ENCODE data around the gene SEC16A. TPM values are rescaled to one million over a fixed set of nuclear protein-coding genes. Genes with fewer than 3 reads are reported as not detected.

Gene SEC16A
- total and polyA plus RNA-seq, 4 donors: 21.7 to 96.1 (median 66.0) TPM

DNA sequence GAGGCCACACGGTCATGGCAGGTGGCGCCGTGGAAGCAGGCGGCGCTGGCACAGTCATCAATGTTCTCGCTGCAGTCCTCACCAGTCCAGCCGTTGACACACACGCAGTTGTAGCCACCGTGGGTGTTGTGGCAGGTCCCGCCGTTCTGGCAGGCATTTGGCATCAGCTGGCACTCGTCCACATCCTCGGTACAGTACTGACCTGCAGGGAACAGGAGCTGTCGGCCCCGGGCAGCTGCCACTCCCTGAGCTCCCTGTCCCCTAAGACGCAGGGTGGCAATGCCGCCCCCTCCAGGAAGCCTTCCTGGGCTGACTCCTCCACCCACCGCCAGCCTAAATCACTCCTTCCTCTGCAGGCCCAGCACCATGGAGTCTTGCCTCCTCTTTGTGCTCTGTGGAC, 35.8 kb upstream of the SEC16A start:
- Histone ChIP-seq H3K9ac (ENCODE audit: low read depth in 1 of 2, low read length in 2 of 2) (no peak overlapping the region), H3K9me3 (ENCODE audit: control insufficient read depth in 4 of 4, low read length in 3 of 4) (no peaks in the 10 kb centered on the region), H3K4me1 (ENCODE audit: control insufficient read depth in 4 of 4, insufficient read depth in 4 of 4, low read length in 3 of 4) (peaks cover 34 to 75% (median 55%) of the 10 kb centered on the region in 4 donors), H3K36me3 (ENCODE audit: control insufficient read depth in 4 of 4, insufficient read depth in 3 of 4, low read depth in 1 of 4, low read length in 3 of 4) (peaks cover 0 to 30% (median 15%) of the 10 kb centered on the region in 4 donors), H3K4me3 (ENCODE audit: low read depth in 1 of 3, low read length in 3 of 3) (no peak overlapping the region), H3K27ac (ENCODE audit: low read depth in 1 of 2, low read length in 2 of 2) (no peak overlapping the region), H3K27me3 (ENCODE audit: control insufficient read depth in 4 of 4, insufficient read depth in 4 of 4, low read length in 3 of 4) (no peaks in the 10 kb centered on the region)
- 48% methylated on average over 18 of the region's 18 CpGs for WGBS
- TF ChIP-seq JUND (IDR thresholded peaks at IDR 0.05) (no peak), NR2F2 (IDR thresholded peaks at IDR 0.05) (no peak)
- no peak for DNase-seq (ENCODE audit: low spot score)

DNA sequence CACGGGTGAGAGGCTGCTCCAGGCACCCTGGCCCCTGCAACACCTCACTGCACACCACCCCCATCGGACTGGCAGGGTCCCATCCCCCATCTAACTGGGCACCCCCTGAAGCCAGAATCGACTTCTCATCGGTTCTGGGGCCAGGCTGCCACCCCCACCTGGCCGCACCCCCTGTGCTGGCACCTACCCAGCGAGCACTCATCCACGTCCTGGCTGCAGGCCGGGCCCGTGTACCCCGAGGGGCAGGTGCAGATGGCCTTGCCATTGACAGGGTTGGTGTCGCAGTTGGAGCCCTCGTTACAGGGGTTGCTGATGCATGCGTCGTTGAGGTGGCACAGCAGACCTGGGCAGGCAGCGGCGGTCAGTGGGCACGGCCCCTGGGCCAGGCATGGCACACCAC, 35.1 kb upstream of the SEC16A start:
- Histone ChIP-seq H3K9me3 (ENCODE audit: control insufficient read depth in 4 of 4, low read length in 3 of 4) (no peaks in the 10 kb centered on the region), H3K4me1 (ENCODE audit: control insufficient read depth in 4 of 4, insufficient read depth in 4 of 4, low read length in 3 of 4) (peaks cover 33 to 69% (median 52%) of the 10 kb centered on the region in 4 donors), H3K36me3 (ENCODE audit: control insufficient read depth in 4 of 4, insufficient read depth in 3 of 4, low read depth in 1 of 4, low read length in 3 of 4) (peaks cover 0 to 35% (median 16%) of the 10 kb centered on the region in 4 donors), H3K4me3 (ENCODE audit: low read depth in 1 of 3, low read length in 3 of 3) (no peak overlapping the region), H3K27me3 (ENCODE audit: control insufficient read depth in 4 of 4, insufficient read depth in 4 of 4, low read length in 3 of 4) (no peaks in the 10 kb centered on the region), H3K27ac (ENCODE audit: low read depth in 1 of 2, low read length in 2 of 2) (no peak overlapping the region), H3K9ac (ENCODE audit: low read depth in 1 of 2, low read length in 2 of 2) (no peak overlapping the region)
- no peak for DNase-seq (ENCODE audit: low spot score)
- WGBS: 91% methylated on average over 17 of the region's 17 CpGs
- TF ChIP-seq HNF4G (IDR thresholded peaks at IDR 0.05) (no peak), HNF4A (conservative IDR thresholded peaks at IDR 0.05) (no peak), RAD21 (IDR thresholded peaks at IDR 0.05) (no peak), JUND (IDR thresholded peaks at IDR 0.05) (no peak), GABPA (IDR thresholded peaks at IDR 0.05 in 1 of 2, conservative IDR thresholded peaks at IDR 0.05 in 1 of 2) (no peak), FOXA1 (IDR thresholded peaks at IDR 0.05) (no peak), TAF1 (conservative IDR thresholded peaks at IDR 0.05) (no peak), SP1 (IDR thresholded peaks at IDR 0.05) (no peak), RXRA (IDR thresholded peaks at IDR 0.05) (no peak), FOXA2 (IDR thresholded peaks at IDR 0.05) (no peak), YY1 (IDR thresholded peaks at IDR 0.05) (no peak)
- TF ChIP-seq, protein P1, sequence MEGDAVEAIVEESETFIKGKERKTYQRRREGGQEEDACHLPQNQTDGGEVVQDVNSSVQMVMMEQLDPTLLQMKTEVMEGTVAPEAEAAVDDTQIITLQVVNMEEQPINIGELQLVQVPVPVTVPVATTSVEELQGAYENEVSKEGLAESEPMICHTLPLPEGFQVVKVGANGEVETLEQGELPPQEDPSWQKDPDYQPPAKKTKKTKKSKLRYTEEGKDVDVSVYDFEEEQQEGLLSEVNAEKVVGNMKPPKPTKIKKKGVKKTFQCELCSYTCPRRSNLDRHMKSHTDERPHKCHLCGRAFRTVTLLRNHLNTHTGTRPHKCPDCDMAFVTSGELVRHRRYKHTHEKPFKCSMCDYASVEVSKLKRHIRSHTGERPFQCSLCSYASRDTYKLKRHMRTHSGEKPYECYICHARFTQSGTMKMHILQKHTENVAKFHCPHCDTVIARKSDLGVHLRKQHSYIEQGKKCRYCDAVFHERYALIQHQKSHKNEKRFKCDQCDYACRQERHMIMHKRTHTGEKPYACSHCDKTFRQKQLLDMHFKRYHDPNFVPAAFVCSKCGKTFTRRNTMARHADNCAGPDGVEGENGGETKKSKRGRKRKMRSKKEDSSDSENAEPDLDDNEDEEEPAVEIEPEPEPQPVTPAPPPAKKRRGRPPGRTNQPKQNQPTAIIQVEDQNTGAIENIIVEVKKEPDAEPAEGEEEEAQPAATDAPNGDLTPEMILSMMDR (IDR thresholded peaks at IDR 0.05; ENCODE audit: low read depth, low read length, missing input control): no peak
- TF ChIP-seq, protein P2, sequence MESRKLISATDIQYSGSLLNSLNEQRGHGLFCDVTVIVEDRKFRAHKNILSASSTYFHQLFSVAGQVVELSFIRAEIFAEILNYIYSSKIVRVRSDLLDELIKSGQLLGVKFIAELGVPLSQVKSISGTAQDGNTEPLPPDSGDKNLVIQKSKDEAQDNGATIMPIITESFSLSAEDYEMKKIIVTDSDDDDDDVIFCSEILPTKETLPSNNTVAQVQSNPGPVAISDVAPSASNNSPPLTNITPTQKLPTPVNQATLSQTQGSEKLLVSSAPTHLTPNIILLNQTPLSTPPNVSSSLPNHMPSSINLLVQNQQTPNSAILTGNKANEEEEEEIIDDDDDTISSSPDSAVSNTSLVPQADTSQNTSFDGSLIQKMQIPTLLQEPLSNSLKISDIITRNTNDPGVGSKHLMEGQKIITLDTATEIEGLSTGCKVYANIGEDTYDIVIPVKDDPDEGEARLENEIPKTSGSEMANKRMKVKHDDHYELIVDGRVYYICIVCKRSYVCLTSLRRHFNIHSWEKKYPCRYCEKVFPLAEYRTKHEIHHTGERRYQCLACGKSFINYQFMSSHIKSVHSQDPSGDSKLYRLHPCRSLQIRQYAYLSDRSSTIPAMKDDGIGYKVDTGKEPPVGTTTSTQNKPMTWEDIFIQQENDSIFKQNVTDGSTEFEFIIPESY (IDR thresholded peaks at IDR 0.05): no peak
- TF ChIP-seq, protein P3, sequence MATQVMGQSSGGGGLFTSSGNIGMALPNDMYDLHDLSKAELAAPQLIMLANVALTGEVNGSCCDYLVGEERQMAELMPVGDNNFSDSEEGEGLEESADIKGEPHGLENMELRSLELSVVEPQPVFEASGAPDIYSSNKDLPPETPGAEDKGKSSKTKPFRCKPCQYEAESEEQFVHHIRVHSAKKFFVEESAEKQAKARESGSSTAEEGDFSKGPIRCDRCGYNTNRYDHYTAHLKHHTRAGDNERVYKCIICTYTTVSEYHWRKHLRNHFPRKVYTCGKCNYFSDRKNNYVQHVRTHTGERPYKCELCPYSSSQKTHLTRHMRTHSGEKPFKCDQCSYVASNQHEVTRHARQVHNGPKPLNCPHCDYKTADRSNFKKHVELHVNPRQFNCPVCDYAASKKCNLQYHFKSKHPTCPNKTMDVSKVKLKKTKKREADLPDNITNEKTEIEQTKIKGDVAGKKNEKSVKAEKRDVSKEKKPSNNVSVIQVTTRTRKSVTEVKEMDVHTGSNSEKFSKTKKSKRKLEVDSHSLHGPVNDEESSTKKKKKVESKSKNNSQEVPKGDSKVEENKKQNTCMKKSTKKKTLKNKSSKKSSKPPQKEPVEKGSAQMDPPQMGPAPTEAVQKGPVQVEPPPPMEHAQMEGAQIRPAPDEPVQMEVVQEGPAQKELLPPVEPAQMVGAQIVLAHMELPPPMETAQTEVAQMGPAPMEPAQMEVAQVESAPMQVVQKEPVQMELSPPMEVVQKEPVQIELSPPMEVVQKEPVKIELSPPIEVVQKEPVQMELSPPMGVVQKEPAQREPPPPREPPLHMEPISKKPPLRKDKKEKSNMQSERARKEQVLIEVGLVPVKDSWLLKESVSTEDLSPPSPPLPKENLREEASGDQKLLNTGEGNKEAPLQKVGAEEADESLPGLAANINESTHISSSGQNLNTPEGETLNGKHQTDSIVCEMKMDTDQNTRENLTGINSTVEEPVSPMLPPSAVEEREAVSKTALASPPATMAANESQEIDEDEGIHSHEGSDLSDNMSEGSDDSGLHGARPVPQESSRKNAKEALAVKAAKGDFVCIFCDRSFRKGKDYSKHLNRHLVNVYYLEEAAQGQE (IDR thresholded peaks at IDR 0.05): no peak
- TF ChIP-seq, protein P4, sequence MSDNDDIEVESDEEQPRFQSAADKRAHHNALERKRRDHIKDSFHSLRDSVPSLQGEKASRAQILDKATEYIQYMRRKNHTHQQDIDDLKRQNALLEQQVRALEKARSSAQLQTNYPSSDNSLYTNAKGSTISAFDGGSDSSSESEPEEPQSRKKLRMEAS (IDR thresholded peaks at IDR 0.05): no peak
- TF ChIP-seq, protein P5, sequence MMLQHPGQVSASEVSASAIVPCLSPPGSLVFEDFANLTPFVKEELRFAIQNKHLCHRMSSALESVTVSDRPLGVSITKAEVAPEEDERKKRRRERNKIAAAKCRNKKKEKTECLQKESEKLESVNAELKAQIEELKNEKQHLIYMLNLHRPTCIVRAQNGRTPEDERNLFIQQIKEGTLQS (IDR thresholded peaks at IDR 0.05): no peak

All from liver (tissue), 9 donors.